DND-41 (cell line): ENCODE data around the gene RING1.

Experiments
- EZH2 ChIP-seq: IDR thresholded peaks from 3 replicates; pipeline ENCODE4 v1.6.1; 2012; ENCODE audit warnings: borderline replicate concordance, low read depth, mild to moderate bottlenecking, moderate library complexity, low read length, inconsistent platforms; ENCODE audit not compliant: severe bottlenecking
- TF ChIP-seq, protein P1 (sequence below): IDR thresholded peaks from 2 replicates; pipeline ENCODE4 v1.5.1; 2012; ENCODE audit warnings: borderline replicate concordance, low read length, moderate library complexity, mild to moderate bottlenecking; ENCODE audit not compliant: poor library complexity, severe bottlenecking; ENCODE audit errors: extremely low read depth

DNA sequence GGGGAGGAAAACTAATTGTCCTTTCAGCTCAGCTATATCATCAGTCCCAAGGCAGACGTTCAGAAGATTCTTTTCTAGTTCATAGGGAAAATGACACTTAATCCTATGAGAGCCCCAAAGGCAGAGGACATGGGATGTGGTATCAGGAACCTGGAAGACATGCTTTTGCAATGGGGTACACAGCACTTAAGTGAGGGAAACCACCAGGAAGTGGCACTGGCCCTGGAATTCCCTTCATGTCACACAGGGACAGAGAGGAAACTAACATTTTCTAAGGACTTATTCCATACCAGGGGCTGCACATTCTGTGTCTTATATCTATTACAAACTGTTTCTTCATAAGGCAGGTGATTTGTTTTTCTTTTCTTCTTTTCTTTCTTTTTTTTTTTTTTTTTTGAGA, 35.2 kb downstream of the RING1 start:
- TF ChIP-seq, protein P1, sequence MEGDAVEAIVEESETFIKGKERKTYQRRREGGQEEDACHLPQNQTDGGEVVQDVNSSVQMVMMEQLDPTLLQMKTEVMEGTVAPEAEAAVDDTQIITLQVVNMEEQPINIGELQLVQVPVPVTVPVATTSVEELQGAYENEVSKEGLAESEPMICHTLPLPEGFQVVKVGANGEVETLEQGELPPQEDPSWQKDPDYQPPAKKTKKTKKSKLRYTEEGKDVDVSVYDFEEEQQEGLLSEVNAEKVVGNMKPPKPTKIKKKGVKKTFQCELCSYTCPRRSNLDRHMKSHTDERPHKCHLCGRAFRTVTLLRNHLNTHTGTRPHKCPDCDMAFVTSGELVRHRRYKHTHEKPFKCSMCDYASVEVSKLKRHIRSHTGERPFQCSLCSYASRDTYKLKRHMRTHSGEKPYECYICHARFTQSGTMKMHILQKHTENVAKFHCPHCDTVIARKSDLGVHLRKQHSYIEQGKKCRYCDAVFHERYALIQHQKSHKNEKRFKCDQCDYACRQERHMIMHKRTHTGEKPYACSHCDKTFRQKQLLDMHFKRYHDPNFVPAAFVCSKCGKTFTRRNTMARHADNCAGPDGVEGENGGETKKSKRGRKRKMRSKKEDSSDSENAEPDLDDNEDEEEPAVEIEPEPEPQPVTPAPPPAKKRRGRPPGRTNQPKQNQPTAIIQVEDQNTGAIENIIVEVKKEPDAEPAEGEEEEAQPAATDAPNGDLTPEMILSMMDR, result no peak
- no peak for TF ChIP-seq EZH2
